NOMO-1 treated with dmso at 0.1 percent for 144 hours (cell line): ENCODE data around the gene LIMD2.

Source experiments
- DNase-seq: peaks from one replicate; lab custom pipeline; 2025; ENCODE audit not compliant: unreplicated experiment; lab: John Stamatoyannopoulos, UW

Gene LIMD2

GRCh38 chr17:63701868-63702720 lies 2.2 kb upstream of the LIMD2 start:
- no peak for DNase-seq

GRCh38 chr17:63701456-63701820 lies 1.5 kb upstream of the LIMD2 start:
- DNase-seq = no peak

GRCh38 chr17:63700528-63701455 lies 867 bp upstream of the LIMD2 start:
- DNase-seq = no peak

GRCh38 chr17:63698886-63699637 lies 863 bp downstream of the LIMD2 start:
- DNase-seq = peak; percentile 41

- DNase-seq = no peak
These were observed 1.5 kb downstream of the LIMD2 start for GRCh38 chr17:63698381-63698885.

- DNase-seq = peak; percentile 85
These were observed 2.3 kb downstream of the LIMD2 start for GRCh38 chr17:63697341-63698286.

- DNase-seq = peak; percentile 31
These were observed 3.5 kb downstream of the LIMD2 start for GRCh38 chr17:63696381-63696961.

- no peak for DNase-seq
These were observed 4.0 kb downstream of the LIMD2 start for GRCh38 chr17:63695889-63696288.

- DNase-seq = no peak
These were observed 4.8 kb downstream of the LIMD2 start for GRCh38 chr17:63694950-63695773.

- no peak for DNase-seq
These were observed 5.5 kb downstream of the LIMD2 start for GRCh38 chr17:63694229-63694949.

- DNase-seq = no peak
These were observed 6.4 kb downstream of the LIMD2 start for GRCh38 chr17:63693411-63694113.

- DNase-seq = no peak
These were observed 7.6 kb downstream of the LIMD2 start for GRCh38 chr17:63692195-63692816.

GRCh38 chr17:63689479-63689878 lies 10.4 kb downstream of the LIMD2 start:
- DNase-seq = no peak

- DNase-seq = no peak
These were observed 11.4 kb downstream of the LIMD2 start for GRCh38 chr17:63688396-63689020.

GRCh38 chr17:63686138-63686685 lies 13.7 kb downstream of the LIMD2 start:
- no peak for DNase-seq

- DNase-seq = no peak
These were observed 14.3 kb downstream of the LIMD2 start for GRCh38 chr17:63685578-63685977.
